HG02623 (cell line): ENCODE results near the gene MYOZ3.

Experiments
- ATAC-seq: cut with Tn5 transposase; IDR thresholded peaks from one replicate; pipeline ENCODE4 v1.9.1; 2021; ENCODE audit warnings: moderate library complexity; ENCODE audit not compliant: unreplicated experiment

MYOZ3 gene, protein sequence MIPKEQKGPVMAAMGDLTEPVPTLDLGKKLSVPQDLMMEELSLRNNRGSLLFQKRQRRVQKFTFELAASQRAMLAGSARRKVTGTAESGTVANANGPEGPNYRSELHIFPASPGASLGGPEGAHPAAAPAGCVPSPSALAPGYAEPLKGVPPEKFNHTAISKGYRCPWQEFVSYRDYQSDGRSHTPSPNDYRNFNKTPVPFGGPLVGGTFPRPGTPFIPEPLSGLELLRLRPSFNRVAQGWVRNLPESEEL

DNA sequence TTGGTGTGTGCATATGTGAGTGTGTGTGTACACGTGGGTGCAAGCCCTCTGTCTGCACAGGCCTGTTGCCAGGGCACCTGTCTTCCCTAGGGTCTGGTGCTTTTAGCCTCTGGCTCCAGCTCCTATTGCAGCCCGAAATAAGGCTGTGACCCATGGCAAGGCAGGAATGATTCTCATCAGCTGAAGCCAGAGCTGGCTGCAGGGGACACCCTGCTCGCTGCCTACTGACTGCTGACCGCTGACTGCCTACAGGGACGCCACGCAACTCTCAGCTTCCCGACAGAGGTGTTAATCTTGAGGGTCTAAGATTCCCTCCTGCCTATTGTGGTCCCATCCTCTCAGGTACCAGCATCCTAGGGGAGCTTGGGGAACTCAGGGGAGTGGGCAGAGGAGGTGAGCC is at the start of gene MYOZ3:
Gene MYOZ3 (plus strand): TSS at position 166 of the 400 bp plus-strand sequence. CDS start 1,691 bp downstream, outside the sequence.
- ATAC-seq = no peak

DNA sequence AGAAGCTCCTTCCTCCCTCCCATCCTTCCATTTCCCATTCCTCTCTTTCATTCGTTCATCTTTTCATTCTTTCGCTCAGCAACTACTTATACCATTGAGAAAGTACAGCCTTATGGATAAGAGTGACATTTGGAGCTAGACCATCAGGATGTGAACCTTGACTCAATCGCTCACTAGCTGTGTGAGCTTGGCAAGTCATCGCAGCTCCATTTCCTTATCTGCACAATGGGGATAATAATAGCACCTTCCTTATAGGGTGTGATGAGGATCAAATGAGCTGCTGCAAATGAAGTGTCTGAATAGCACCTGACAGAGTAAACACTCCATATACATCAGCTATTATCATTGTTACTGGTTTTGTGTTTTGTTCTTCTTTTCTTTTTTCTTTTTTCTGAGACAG is 48.6 kb upstream of the MYOZ3 start:
- ATAC-seq = no peak

DNA sequence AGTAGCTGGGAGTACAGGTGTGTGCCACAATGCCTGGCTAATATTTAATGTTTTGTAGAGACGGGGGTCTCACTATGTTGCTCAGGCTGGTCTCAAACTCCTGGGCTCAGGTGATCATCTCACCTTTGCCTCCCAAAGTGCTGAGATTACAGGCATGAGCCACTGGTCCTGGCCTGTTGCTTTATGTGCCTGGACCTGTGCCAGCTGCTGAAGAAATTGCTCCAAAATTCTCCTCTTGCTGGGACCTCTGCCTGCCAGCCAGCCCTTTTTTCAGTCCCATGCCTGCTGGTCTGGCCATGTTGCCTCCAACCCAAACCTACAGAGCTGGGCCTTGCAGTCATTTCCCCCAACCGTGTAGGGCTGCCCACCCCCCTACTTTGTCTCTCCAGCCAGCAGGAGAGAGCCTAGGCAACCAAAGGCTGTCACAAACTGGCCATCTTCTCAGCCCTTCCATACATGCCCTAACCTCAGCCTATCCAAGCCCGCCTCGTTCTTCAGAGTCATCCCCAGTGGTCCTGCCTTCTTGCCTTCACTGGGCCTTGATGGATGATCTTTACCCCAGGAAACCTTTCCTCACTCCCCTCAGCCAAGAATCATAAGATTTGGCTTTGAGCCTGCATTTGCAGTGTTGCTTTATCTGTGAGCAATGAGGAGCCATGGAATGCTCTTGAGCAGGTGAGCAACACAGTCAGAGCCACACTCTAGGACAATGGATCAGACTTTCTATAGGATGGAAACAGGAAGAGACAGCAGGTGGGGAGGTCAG is 48.0 kb upstream of the MYOZ3 start:
- ATAC-seq = no peak

DNA sequence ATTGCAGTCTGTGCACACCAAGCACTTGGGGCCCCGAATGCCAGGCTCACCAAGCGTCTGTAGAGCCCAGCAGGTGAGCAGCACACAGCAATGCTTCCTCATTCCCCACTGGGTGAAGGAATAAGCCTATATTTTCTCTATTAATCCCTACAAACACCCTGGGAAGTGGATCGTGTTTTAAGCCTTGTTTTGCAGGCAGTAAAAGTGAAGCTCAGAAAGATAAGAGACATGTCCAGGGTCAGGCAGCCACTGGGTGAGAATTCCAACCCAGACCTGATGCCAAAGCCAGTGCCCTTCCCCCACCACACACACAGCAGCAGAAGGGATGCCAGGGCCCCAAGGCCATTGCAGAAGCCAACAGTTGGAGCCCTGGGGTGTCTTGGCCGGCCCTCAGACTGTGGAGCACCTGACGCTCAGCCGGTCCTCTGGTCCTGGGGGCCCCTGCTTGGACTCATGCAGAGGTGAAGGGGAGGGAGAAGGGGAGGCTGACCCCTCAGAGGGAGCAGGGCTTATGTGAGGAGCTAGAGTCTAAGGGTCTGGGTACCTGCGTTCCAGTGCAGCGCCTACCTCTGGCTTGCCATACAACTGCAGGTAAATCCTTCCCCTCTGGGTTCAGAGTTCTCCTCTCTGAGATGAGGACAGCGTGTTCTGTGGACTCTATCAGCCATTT is 46.9 kb upstream of the MYOZ3 start:
- no peak for ATAC-seq

DNA sequence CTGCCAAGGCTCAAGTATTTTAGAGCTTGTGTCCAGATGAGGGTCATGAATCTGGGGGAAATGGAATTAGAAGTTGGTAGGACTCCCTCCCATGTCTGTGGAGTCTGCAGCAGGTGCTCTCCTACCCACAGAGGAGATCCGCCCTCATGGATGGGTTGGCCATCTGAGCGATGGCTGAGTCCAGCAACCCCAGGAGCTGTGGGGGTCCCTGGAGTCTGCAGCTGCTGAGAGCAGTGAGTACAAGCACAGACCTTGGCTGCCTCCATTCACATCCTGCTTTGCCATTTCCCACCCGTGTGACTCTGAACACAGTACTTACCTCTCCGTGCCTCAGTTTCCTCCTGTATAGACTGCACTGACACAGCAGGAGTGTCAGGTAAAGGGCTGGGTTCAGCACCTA is 46.4 kb upstream of the MYOZ3 start:
- ATAC-seq = no peak

DNA sequence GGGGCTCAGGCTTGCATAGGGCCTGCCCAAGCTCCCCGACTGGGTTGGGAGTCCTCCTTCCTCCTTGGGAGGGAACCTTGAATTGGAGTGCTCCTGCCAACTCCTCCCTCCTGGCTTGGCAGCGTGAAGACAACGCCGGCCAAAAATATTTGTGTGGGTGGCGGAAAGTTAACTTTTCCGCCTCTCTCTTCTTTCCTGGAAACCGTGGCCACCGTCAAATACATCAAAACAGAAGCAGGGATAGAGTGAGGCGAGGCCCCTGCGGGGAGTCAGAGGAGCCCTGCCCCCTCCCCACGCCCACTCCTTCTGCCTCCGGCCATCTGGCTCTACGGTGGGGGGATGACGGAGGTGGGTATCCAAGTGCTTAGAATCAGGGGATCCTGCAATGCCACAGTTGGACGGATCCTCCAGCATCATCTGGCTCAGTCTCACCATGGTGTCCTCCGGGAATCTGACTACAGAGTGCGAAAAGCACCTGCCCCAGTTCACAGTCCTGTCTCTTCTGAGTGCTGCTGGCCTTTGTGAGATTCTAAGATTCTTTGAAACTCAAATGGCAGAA is 45.8 kb upstream of the MYOZ3 start:
- no peak for ATAC-seq

DNA sequence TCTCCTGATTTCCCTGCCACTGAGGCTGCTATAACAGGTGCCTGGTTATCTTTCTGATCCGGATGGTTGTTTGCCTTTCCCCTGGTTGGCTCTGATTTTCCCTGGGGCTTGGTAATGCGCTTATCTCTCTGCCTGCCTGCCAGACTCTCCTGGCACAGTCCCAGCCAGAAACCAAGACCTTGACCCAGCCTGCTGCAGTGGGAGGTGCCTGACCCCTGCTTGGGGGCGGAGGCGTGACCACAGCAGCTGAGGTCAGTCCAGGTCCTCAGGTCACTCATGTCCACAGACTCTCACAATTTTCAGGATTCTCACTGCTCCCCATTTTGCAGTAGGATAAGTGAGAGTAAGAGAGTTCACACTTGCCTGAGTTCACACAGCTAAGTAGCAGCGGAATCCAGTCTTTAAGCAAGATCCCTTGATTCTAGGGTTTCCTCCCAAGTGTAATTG is 45.0 kb upstream of the MYOZ3 start:
- ATAC-seq = no peak

DNA sequence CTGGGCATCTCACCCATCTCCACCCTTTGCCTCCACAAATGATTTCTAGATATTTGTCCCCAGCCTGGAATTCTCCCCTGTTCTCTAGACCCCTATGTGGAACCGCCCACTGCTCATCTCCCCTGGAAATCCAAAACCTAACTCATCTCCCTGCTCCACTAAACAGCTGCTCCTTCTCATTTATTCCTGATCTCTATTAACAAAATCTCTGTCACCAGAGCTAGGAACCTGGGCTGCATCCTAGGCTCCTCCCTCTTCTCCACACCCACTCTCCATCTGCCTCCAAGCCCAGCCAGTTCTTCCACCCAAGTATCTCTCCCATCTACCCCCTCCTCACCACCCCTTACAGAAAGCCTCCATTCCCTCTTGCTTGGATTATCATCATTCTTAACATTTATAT is 44.5 kb upstream of the MYOZ3 start:
- no peak for ATAC-seq

DNA sequence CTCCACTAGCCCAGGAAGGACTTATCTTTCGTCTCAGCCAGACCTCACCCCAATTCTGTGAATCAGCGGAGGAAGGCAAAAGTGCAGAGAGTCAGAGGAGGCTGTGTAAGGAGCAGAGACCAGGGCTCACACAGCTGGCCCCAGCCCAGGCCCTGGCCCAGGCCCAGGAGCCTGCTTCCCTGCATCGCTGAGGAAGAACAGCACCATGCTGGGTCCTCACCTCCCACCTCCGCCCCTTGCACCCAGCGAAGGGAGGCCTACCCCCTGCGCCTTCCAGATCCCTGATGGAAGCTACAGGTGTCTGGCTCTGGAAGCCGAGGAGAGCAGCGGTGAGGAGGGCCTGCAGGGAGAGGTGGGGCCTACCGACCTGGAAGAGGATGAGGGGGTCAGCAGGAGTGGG is 42.9 kb upstream of the MYOZ3 start:
- ATAC-seq = no peak

DNA sequence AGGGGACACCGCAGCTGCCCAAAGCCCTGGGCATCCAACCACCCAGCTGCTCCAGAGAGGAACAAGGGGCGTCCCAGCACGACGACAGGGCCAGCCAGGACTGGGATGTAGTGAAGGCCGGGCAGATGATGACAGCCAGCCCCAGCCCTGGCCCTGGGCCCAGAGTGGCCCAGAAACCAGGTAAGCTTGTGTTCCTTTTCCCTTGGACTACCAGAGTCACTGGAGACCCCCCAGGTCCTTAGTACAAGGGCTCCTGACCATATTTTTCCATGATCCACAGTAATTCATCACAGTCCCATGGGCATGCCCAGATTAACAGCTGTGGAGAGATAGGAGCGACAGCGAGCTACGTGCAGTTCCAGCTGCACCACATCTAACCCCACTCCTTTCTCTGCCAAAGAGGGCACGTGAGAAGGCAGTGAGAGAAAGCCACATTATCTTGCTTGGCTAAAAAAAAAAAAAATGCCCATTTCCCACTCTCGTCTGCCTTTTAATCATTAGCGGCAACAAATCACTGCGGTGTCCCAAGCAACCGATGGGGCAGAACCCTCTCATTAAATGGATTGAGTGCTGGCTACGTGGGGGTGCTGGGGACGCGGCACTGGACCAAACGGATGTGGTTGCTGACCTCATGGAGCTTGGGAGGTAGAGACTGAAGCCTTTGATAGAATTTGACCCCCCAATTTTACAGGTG is 42.3 kb upstream of the MYOZ3 start:
- ATAC-seq = no peak

DNA sequence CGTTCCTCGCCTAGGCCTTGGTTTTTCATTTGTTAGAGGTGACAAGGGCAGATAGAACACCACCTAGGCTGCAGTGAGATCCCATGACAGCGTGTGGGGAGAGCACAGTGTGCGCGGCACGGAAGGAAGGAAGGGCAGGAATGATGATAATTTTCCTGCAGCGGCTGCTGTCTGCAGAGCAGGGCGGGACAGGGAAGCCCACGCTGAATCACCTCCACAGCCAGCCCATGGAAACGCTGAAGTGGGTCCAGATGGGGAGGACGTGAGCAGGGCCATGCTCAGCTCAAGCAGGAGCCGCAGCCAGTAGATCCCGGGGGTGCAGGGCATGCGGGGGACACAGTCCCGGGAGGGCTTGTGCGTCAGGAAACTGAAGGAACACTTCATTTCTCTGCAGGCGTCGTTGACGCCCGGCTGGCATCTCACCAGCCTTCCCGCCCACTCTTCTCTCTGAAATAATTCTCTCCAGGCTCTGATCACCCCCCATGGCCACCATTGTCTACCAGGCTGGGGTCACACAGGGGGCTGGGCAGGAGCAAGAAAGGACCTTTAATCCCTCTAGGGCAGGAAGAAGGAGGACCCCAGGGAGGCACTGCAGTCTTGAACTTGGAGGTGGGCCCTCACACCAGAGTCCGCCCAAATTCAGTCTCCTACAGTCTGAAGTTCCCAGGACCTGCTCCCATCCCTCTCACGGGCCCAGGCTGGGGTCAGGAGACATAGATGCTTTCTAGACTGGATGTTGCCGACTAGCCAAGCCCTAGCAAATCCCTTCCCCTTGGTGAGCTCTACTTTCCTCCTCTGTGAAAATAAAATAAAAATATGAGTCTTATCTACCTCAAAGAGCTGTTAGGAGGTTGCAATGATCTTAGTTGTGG is 41.5 kb upstream of the MYOZ3 start:
- ATAC-seq = no peak

DNA sequence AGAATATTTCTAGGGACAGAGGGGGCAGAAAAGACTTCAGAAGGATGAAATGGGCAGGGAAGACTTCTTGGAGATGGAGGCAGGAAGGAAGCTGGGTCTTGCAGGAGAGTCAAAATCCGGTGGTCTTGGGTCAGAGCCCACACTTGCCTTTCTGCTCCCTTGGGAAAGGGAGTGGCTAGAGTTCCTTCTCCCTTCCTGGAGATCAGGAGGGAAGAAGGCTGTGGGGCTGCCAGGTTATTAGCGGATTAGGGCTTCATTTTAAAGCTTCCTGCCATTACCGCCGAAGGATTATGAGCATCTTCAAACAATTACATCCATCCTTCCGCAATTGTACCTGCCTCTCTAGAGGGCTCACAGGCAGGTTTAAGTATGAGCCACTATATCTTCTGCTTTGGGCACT is 39.8 kb upstream of the MYOZ3 start:
- no peak for ATAC-seq

DNA sequence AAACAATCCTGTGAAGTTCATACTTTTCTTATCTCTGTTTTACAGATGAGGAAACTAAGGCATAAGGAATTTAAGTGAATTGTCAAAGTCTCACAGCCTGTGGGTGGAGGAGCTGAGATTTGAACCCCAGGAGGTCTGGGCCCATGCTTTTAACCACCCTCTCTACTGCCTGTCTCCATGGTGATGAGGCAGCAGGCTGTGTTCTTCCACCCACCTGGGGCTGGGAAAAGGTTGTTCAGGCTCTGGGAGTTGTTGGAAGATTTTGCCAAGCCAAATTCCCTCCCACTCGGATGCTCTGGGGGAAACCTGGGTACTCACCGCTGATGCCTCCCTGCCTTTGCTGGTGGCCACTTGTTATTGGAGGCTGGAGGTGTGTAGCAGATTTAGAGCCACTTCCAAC is 38.9 kb upstream of the MYOZ3 start:
- ATAC-seq = no peak

DNA sequence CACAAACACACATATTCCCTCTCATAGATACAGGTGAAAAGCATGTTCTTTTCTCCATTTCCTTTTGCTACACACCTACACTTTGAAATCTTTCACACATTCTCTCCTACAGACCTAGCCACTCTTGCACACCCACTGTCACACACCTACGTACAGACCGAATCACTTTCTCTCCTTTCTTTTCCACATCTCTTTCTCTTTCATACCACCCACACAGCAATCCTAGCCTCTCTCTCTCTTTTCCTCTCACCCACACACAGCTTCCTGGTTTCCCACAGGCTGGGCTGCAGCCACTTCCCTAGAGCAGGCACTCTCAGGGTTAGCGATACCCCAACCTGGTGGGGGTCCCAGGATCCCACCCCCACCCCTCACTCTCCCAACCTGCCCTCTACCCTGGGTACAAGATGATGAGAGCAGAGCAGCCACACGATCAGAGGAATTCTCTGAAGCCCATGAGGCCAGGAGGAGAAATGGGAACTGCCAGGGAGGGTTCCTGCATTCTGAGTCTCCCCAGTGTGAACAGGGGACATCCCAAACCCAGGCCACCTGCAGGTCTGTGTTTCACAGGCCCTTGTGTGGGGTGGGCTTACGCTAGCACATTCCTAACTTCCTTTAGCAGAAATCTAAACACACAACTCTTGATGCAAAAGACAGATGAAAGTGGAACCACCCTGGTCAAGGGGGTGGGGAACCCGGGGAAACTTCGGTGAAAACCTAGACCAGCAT is 37.7 kb upstream of the MYOZ3 start:
- no peak for ATAC-seq

DNA sequence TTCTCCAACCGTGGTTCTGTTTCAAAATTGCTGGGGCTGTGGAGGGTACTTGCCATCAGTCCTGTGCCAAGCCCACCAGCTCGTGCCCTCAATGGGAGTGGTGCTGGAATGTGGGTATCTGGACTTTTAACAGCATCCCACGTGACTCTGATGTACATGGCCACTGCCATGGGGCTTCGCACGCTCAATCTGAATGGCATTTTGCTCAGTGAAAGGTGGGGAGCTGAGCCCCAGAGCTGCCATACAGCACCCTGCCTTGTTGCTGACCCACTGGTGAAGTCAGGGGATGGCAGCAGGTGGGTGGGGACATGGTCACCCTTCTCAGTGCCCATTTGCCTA is 37.2 kb upstream of the MYOZ3 start:
- no peak for ATAC-seq

DNA sequence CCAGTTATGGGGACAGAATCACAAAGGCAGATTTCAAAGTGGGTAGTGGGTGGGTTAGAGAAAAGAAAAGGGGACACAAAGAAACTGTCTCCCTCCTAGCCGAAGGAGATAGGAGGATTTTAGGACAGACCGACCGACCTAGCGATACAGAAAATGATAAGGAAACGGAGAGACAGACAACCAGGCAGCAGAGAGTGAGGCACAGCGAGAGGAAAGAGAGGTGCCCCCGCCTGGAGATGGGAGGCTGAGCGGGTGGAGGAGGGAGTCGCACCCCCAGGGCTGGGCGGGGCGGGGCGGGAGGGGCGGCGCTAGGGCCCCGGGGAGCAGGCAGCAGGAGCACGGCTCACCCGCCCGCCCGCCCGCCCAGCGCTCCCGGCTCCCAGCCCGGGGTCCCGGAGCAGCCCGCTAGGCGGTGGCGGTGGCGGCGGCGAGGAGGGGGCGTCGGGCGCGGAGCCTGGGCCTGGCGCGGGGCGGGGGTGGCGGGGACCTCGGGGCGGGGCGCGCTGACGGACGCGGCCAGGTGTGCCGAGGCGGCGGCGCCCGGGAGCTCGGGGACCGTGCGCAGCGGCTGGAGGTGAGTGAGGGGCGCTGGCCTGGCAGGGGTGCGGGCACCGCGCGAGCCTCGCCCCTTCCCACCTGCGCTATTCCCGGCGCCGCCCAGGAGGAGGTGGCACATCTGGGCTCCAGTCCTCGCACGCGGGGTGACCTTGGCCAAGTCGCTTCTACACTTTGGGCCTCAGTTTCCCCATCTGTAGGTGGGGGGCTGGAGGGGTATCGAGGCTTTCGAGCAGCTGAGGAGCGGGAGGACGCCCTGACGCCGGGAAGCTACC is 36.5 kb upstream of the MYOZ3 start:
- peak; percentile 26 for ATAC-seq

DNA sequence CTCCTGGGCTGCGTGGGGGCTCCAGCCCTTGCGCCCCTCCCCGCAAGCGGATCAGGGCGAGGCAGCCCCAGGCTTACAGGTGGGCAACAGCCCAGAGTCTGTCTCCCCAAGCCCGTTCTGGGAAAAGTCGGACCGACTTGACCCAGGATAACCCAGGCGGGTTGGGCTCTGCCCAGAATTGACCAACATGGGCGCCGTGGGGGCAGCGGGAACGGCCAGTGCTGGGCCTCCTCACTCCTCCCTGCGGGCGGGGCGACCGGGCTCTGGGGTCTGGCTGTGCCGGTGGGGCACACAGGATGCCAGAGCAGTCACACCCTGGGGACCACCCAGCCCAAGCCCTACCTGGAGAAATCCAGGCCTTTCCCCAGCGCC is 35.9 kb upstream of the MYOZ3 start:
- no peak for ATAC-seq

DNA sequence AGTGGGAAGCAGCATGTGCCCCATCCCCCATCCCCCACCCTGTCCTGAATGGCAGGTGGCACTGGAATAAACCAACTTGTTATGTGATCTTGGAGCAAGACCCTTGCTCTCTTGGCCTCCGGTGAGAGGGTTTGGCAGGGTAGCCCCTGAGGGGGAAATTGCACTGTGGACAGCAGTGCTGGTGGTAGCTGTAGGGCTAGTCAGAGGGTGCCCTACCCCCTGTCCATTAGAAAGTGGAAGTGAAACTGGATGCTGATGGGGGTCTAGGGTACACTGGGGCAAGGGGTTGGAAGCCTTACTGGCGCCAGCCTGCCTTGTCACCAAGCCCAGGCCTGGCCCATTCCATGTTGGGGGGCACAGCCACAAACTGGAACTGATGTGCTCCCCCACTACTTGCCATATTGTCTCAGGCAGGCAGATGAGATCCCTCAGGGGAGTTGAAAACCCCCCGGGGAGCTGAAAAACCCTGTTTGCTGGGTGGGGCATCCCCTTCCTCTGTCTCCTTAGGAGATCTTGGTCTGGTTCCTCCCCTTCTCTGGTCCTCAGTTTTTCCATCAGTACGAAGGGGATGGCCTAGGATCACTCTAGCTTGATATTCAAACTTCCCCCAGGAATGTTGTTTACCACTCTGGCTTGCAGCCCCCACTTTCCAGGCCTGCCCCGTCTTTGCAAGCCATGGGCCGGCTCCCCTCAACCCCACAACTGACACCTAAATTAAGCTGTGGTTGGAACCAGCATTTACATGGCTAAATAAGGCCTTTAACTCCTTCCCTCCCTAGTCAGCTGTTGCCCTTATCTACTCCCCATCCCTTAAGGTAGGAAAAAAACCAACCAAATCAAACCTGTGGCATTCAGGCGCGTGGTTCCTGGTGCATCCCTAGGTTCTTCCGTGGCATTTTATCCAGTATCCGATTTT is 35.0 kb upstream of the MYOZ3 start:
- peak; percentile 39 for ATAC-seq
